ENCODE measurements around the gene MT1H.
"Not testable (repeated sequence)": the region's sequence is repeated elsewhere in the genome, so short reads cannot be mapped to it uniquely, and the experiment has no call there.

MT1H gene

GRCh38 chr16:56665286-56666261 is 4.0 kb upstream of the MT1H start:
- DNase-seq = not testable (repeated sequence)

- DNase-seq = no peak
Observed at GRCh38 chr16:56667581-56668571, 1.7 kb upstream of the MT1H start, which contains the start of gene MT1G. TSS of gene MT1G (minus strand) at chr16:56668065. CDS start at chr16:56667993, 72 bp downstream.

- no peak for DNase-seq
Observed at GRCh38 chr16:56669840-56670619, 416 bp downstream of the MT1H start.

GRCh38 chr16:56670620-56670934 is 963 bp downstream of the MT1H start:
- no peak for DNase-seq

GRCh38 chr16:56671691-56672090 is 2.1 kb downstream of the MT1H start:
- not testable (repeated sequence) for DNase-seq

- DNase-seq = not testable (repeated sequence)
Observed at GRCh38 chr16:56672171-56672570, 2.6 kb downstream of the MT1H start.

GRCh38 chr16:56672761-56673536 is 3.3 kb downstream of the MT1H start:
- DNase-seq = no peak

- no peak for DNase-seq
Observed at GRCh38 chr16:56673921-56674320, 4.3 kb downstream of the MT1H start.

- not testable (repeated sequence) for DNase-seq
Observed at GRCh38 chr16:56674570-56674969, 5.0 kb downstream of the MT1H start.

GRCh38 chr16:56675685-56676210 is 6.1 kb downstream of the MT1H start:
- no peak for DNase-seq

- DNase-seq = no peak
Observed at GRCh38 chr16:56677474-56677873, 7.9 kb downstream of the MT1H start.

GRCh38 chr16:56679078-56679730 is 9.6 kb downstream of the MT1H start:
- no peak for DNase-seq

GRCh38 chr16:56679818-56680217 is 10.2 kb downstream of the MT1H start:
- no peak for DNase-seq

GRCh38 chr16:56681939-56682702 is 12.5 kb downstream of the MT1H start, which contains the start of gene MT1X:
TSS of gene MT1X (plus strand) at chr16:56682470. CDS start at chr16:56682541, 71 bp downstream.
- DNase-seq = peak; percentile 10

GRCh38 chr16:56682703-56683397 is 13.2 kb downstream of the MT1H start:
- no peak for DNase-seq

GRCh38 chr16:56683424-56684172 is 14.0 kb downstream of the MT1H start:
- DNase-seq = no peak

- no peak for DNase-seq
Observed at GRCh38 chr16:56684256-56684925, 14.8 kb downstream of the MT1H start.
